Lung (tissue), 13 donors: ENCODE measurements around the gene MED29. TPM values are rescaled to one million over a fixed set of nuclear protein-coding genes. Genes with fewer than 3 reads are reported as not detected.

Experiments used
- ATAC-seq: fragments of 200-7000 bp; cut with Tn5 transposase; one replicate; pipeline ENCODE4 v1.9.1; 2020; ENCODE audit warnings: moderate number of reproducible peaks; ENCODE audit not compliant: insufficient read depth, low FRiP score
- DNase-seq, 3 donors: peaks; one replicate each; pipeline ENCODE4 v3.0.0-alpha.2; 2013 to 2017
- H3K27ac ChIP-seq, 2 donors: one replicate each; pipeline ENCODE4 v1.5.1; 2013; ENCODE audit warnings: mild to moderate bottlenecking in 2 of 2, moderate library complexity in 2 of 2, control low read depth in 1 of 2, inconsistent platforms in 1 of 2, low read depth in 1 of 2, low read length in 1 of 2
- H3K27me3 ChIP-seq, 3 donors: one replicate each; pipeline ENCODE4 v1.5.1; 2013; ENCODE audit warnings: low read length in 2 of 3; ENCODE audit not compliant: control insufficient read depth in 3 of 3, insufficient read depth in 3 of 3
- H3K36me3 ChIP-seq, 4 donors: one replicate each; pipeline ENCODE4 v1.5.1; 2013; ENCODE audit warnings: low read length in 4 of 4, mild to moderate bottlenecking in 1 of 4, moderate library complexity in 1 of 4; ENCODE audit not compliant: control insufficient read depth in 4 of 4, insufficient read depth in 4 of 4
- H3K4me1 ChIP-seq, 5 donors: one replicate each; pipeline ENCODE4 v1.5.1; 2013; ENCODE audit warnings: low read length in 5 of 5, mild to moderate bottlenecking in 2 of 5, moderate library complexity in 1 of 5; ENCODE audit not compliant: control insufficient read depth in 5 of 5, insufficient read depth in 5 of 5
- H3K4me3 ChIP-seq: one replicate; pipeline ENCODE4 v1.5.1; 2013; ENCODE audit warnings: mild to moderate bottlenecking, control low read depth, moderate library complexity
- H3K9ac ChIP-seq, 2 donors: one replicate each; pipeline ENCODE4 v1.5.1; 2013; ENCODE audit warnings: low read length in 2 of 2, control low read depth in 1 of 2; ENCODE audit not compliant: insufficient read depth in 1 of 2
- H3K9me3 ChIP-seq, 4 donors: one replicate each; pipeline ENCODE4 v1.5.1; 2013; ENCODE audit warnings: low read length in 3 of 4, mild to moderate bottlenecking in 1 of 4, moderate library complexity in 1 of 4; ENCODE audit not compliant: control insufficient read depth in 4 of 4, insufficient read depth in 3 of 4
- WGBS, 2 donors: extraction: QIAGEN DNeasy Blood & Tissue Kit; methylation state at CpG; one replicate each; pipeline ENCODE4 v1.1.7; 2013; 5-methylcytosine and 5-hydroxymethylcytosine counted together
- polyA plus RNA-seq, 2 donors: library from polyadenylated mRNA; stranded (reverse); fragments of 200-250 nt; gene quantifications; one replicate each; pipeline ENCODE4 v1.2.1, GENCODE V29; 2013
- small RNA-seq: library from RNA; depleted of rRNA; stranded (forward); fragments of <200 nt; gene quantifications from one replicate; pipeline ENCODE3, GENCODE V24; 2014; ENCODE audit warnings: low replicate concordance
- total RNA-seq, 2 donors: library from RNA; depleted of rRNA in 1 of 2; stranded (reverse); fragments of >200 nt in 1 of 2; gene quantifications; one replicate each; pipeline ENCODE4 v1.2.1, GENCODE V29; 2014 to 2021
- TF ChIP-seq, protein P1 (sequence below): IDR thresholded peaks from 2 replicates; pipeline ENCODE4 v1.5.1; 2012; ENCODE audit warnings: mild to moderate bottlenecking; ENCODE audit errors: control extremely low read depth, extremely low read depth
- donor health status: control.
- donor health status: control.
- donor health status: Bipolar disorder and iron deficiency.
- donor health status: healthy.
- donor health status: DM: yes; HTN: yes; CAD: no.

Gene MED29
- total and polyA plus RNA-seq, 4 donors, result 16.5 to 36.8 (median 32.8) TPM

- Histone ChIP-seq H3K36me3 (peaks cover 4 to 28% (median 15%) of the 10 kb centered on the region in 4 donors), H3K27me3 (no peaks in the 10 kb centered on the region), H3K4me3 (no peak overlapping the region), H3K4me1 (peaks cover 0 to 12% (median 10%) of the 10 kb centered on the region in 5 donors), H3K27ac (no peak overlapping the region), H3K9ac (no peak overlapping the region), H3K9me3 (no peaks in the 10 kb centered on the region)
- no peak for DNase-seq
- 80 to 84% methylated on average over 8 of the region's 8 CpGs for WGBS, 2 donors
- ATAC-seq, result no peak
- TF ChIP-seq, protein P1, sequence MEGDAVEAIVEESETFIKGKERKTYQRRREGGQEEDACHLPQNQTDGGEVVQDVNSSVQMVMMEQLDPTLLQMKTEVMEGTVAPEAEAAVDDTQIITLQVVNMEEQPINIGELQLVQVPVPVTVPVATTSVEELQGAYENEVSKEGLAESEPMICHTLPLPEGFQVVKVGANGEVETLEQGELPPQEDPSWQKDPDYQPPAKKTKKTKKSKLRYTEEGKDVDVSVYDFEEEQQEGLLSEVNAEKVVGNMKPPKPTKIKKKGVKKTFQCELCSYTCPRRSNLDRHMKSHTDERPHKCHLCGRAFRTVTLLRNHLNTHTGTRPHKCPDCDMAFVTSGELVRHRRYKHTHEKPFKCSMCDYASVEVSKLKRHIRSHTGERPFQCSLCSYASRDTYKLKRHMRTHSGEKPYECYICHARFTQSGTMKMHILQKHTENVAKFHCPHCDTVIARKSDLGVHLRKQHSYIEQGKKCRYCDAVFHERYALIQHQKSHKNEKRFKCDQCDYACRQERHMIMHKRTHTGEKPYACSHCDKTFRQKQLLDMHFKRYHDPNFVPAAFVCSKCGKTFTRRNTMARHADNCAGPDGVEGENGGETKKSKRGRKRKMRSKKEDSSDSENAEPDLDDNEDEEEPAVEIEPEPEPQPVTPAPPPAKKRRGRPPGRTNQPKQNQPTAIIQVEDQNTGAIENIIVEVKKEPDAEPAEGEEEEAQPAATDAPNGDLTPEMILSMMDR, result no peak
Measured at GRCh38 chr19:39449116-39449797, 58.1 kb downstream of the MED29 start.

Small RNA genes within 50 kb of the gene (small RNA-seq; reads per million reads assigned to genes)
- gene AC011445.2, result 0.13 reads per million
- gene MIR4530, result 0.12 reads per million
- not detected for gene RN7SL566P

Other genes starting within 250 kb of the MED29 start
- gene NCCRP1, start 194.4 kb upstream of the MED29 start, total RNA-seq, result under 1 TPM; 0.09 to 0.97 TPM
- gene NCCRP1, start 194.4 kb upstream of the MED29 start, polyA plus RNA-seq, result under 1 TPM; 0.05 to 0.26 TPM
- gene SYCN, start 187.1 kb upstream of the MED29 start, total RNA-seq, result not detected
- gene SYCN, start 187.1 kb upstream of the MED29 start, polyA plus RNA-seq, result under 1 TPM in 1 of 2 donors, not detected in 1; 0.18 TPM
- not detected for gene IFNL3, start 146.4 kb upstream of the MED29 start, total RNA-seq
- not detected for gene IFNL3, start 146.4 kb upstream of the MED29 start, polyA plus RNA-seq
- gene IFNL4, start 142.5 kb upstream of the MED29 start, total RNA-seq, result not detected
- not detected for gene IFNL4, start 142.5 kb upstream of the MED29 start, polyA plus RNA-seq
- gene IFNL2, start 123.0 kb upstream of the MED29 start, total RNA-seq, result not detected
- gene IFNL2, start 123.0 kb upstream of the MED29 start, polyA plus RNA-seq, result not detected
- gene IFNL1, start 95.0 kb upstream of the MED29 start, total RNA-seq, result not detected
- gene IFNL1, start 95.0 kb upstream of the MED29 start, polyA plus RNA-seq, result under 1 TPM in 1 of 2 donors, not detected in 1; 0.17 TPM
- gene LRFN1, start 70.5 kb upstream of the MED29 start, total RNA-seq, result 1 to 10 TPM; 1.6 to 2.2 TPM
- 1 to 10 TPM; 1.2 to 3.6 TPM for gene LRFN1, start 70.5 kb upstream of the MED29 start, polyA plus RNA-seq
- 100 to 1,000 TPM in 1 of 2 donors, 10 to 100 TPM in 1; 38.4 to 110 TPM for gene GMFG, start 55.3 kb upstream of the MED29 start, total RNA-seq
- gene GMFG, start 55.3 kb upstream of the MED29 start, polyA plus RNA-seq, result 100 to 1,000 TPM; 192 to 317 TPM
- 10 to 100 TPM; 77.6 to 91.1 TPM for gene SAMD4B, start 49.0 kb upstream of the MED29 start, total RNA-seq
- gene SAMD4B, start 49.0 kb upstream of the MED29 start, polyA plus RNA-seq, result 100 to 1,000 TPM in 1 of 2 donors, 10 to 100 TPM in 1; 82.5 to 103 TPM
- gene PAF1, start 272 bp upstream of the MED29 start, total RNA-seq, result 10 to 100 TPM; 24.8 to 32.9 TPM
- gene PAF1, start 272 bp upstream of the MED29 start, polyA plus RNA-seq, result 10 to 100 TPM; 35.1 to 41.8 TPM
- gene ZFP36, start 15.5 kb downstream of the MED29 start, total RNA-seq, result 100 to 1,000 TPM in 1 of 2 donors, 10 to 100 TPM in 1; 41.2 to 170 TPM
- gene ZFP36, start 15.5 kb downstream of the MED29 start, polyA plus RNA-seq, result 100 to 1,000 TPM; 174 to 655 TPM
- 10 to 100 TPM; 33.4 to 52.7 TPM for gene PLEKHG2, start 21.3 kb downstream of the MED29 start, total RNA-seq
- 10 to 100 TPM; 15.5 to 20.9 TPM for gene PLEKHG2, start 21.3 kb downstream of the MED29 start, polyA plus RNA-seq
- 1,000 to 10,000 TPM in 1 of 2 donors, 100 to 1,000 TPM in 1; 108 to 1,772 TPM for gene RPS16, start 44.6 kb downstream of the MED29 start, total RNA-seq
- gene RPS16, start 44.6 kb downstream of the MED29 start, polyA plus RNA-seq, result 1,000 to 10,000 TPM; 2,468 to 3,242 TPM
- 100 to 1,000 TPM in 1 of 2 donors, 10 to 100 TPM in 1; 55.1 to 105 TPM for gene SUPT5H, start 54.2 kb downstream of the MED29 start, total RNA-seq
- 100 to 1,000 TPM in 1 of 2 donors, 10 to 100 TPM in 1; 71.0 to 127 TPM for gene SUPT5H, start 54.2 kb downstream of the MED29 start, polyA plus RNA-seq
- gene TIMM50, start 89.5 kb downstream of the MED29 start, total RNA-seq, result 10 to 100 TPM; 47.5 to 57.8 TPM
- gene TIMM50, start 89.5 kb downstream of the MED29 start, polyA plus RNA-seq, result 10 to 100 TPM; 49.7 to 67.4 TPM
- not detected for gene DLL3, start 107.6 kb downstream of the MED29 start, total RNA-seq
- under 1 TPM in 1 of 2 donors, not detected in 1; 0.07 TPM for gene DLL3, start 107.6 kb downstream of the MED29 start, polyA plus RNA-seq
- gene SELENOV, start 123.8 kb downstream of the MED29 start, total RNA-seq, result not detected
- gene SELENOV, start 123.8 kb downstream of the MED29 start, polyA plus RNA-seq, result not detected
- gene EID2B, start 141.5 kb downstream of the MED29 start, total RNA-seq, result 1 to 10 TPM; 2.8 to 3.1 TPM
- gene EID2B, start 141.5 kb downstream of the MED29 start, polyA plus RNA-seq, result 1 to 10 TPM; 2.1 to 5.2 TPM
- gene EID2, start 148.8 kb downstream of the MED29 start, total RNA-seq, result 10 to 100 TPM; 11.8 to 13.1 TPM
- gene EID2, start 148.8 kb downstream of the MED29 start, polyA plus RNA-seq, result 10 to 100 TPM; 10.4 to 20.2 TPM
- gene LGALS13, start 211.1 kb downstream of the MED29 start, total RNA-seq, result not detected
- gene LGALS13, start 211.1 kb downstream of the MED29 start, polyA plus RNA-seq, result not detected